Heart left ventricle (tissue), 16 donors: ENCODE results near the gene ATP5PF. TPM values are rescaled to one million over a fixed set of nuclear protein-coding genes. Genes with fewer than 3 reads are reported as not detected.
A peak's percentile ranks its signal among the peaks of the same experiment; 100 is the strongest.

ENCODE experiments used
- ATAC-seq, 4 donors: fragments of 200-7000 bp; cut with Tn5 transposase; one replicate each; pipeline ENCODE4 v1.9.1; 2020 to 2022; ENCODE audit warnings: moderate library complexity in 4 of 4, mild to moderate bottlenecking in 3 of 4, moderate number of reproducible peaks in 1 of 4
- DNase-seq, 5 donors: peaks; one replicate each; pipeline ENCODE4 v3.0.0-alpha.2; 2020
- H3K27ac ChIP-seq, 12 donors: fragments of 200-600 bp; sonication (generic) in 4 of 12; one replicate each; pipeline versions ENCODE4 v1.5.0 to v1.8.0; 2016 to 2022; ENCODE audit warnings: mild to moderate bottlenecking in 2 of 12
- H3K27me3 ChIP-seq, 9 donors: fragments of 200-600 bp; sonication (generic) in 2 of 9; one replicate each; pipeline versions ENCODE4 v1.5.1 to v1.8.0; 2016 to 2022; ENCODE audit warnings: mild to moderate bottlenecking in 3 of 9
- H3K36me3 ChIP-seq, 9 donors: fragments of 200-600 bp; sonication (generic) in 2 of 9; one replicate each; pipeline versions ENCODE4 v1.5.0 to v1.8.0; 2018 to 2022; ENCODE audit warnings: mild to moderate bottlenecking in 2 of 9
- H3K4me1 ChIP-seq, 12 donors: fragments of 200-600 bp; sonication (generic) in 4 of 12; one replicate each; pipeline versions ENCODE4 v1.5.0 to v1.8.0; 2016 to 2022; ENCODE audit warnings: mild to moderate bottlenecking in 3 of 12
- H3K4me3 ChIP-seq, 12 donors: fragments of 200-600 bp; sonication (generic) in 4 of 12; one replicate each; pipeline versions ENCODE4 v1.5.0 to v1.8.0; 2017 to 2022; ENCODE audit warnings: mild to moderate bottlenecking in 9 of 12, moderate library complexity in 4 of 12
- H3K9me3 ChIP-seq, 12 donors: fragments of 200-600 bp; sonication (generic) in 4 of 12; one replicate each; pipeline versions ENCODE4 v1.5.0 to v1.8.0; 2016 to 2022; ENCODE audit warnings: mild to moderate bottlenecking in 1 of 12
- CTCF ChIP-seq, 12 donors: fragments of 200-600 bp; sonication (generic) in 4 of 12; IDR thresholded peaks; one replicate each; pipeline versions ENCODE4 v1.5.0 to v1.8.0; 2018 to 2022; ENCODE audit warnings: antibody characterized with exemption in 12 of 12, mild to moderate bottlenecking in 5 of 12
- POLR2A ChIP-seq, 2 donors: fragments of 450-650 bp; IDR thresholded peaks; one replicate each; pipeline ENCODE4 v1.6.1; 2017; ENCODE audit warnings: antibody characterized with exemption in 2 of 2, mild to moderate bottlenecking in 2 of 2, moderate library complexity in 2 of 2
- WGBS, 4 donors: extraction: QIAGEN DNeasy Blood & Tissue Kit in 2 of 4; methylation state at CpG; one replicate each; pipeline versions ENCODE4 v1.1.5 to v1.1.7; 2013 to 2018; 5-methylcytosine and 5-hydroxymethylcytosine counted together
- intact Hi-C, 10 donors: fragments of 100-400 bp; cut with DNase I; formaldehyde crosslinking; loops; one replicate each; pipeline versions ENCODE4 v1.11.1 to v1.14.2; 2022
- polyA plus RNA-seq, 2 donors: library from polyadenylated mRNA; stranded (reverse); fragments of 200-250 nt; gene quantifications; one replicate each; pipeline ENCODE4 v1.2.3, GENCODE V29; 2013
- total RNA-seq, 9 donors: library from RNA; depleted of rRNA in 2 of 9; stranded (reverse); fragments of >200 nt in 2 of 9; fragmentation: NEBNext Ultra II Directional in 3 of 9; extraction: Animal tissue kit (Norgen Biotek cat#: 25700) in 3 of 9; gene quantifications; one replicate each; pipeline versions ENCODE4 v1.1.0 to v1.2.4, GENCODE V29; 2016 to 2023
- donor health status: ischemic (EF 13 %, LVEDD 7.1; RV severe dilation, severe dysfunction).
- donor health status: healthy with polysubstance abuse.
- donor health status: DM: no; HTN: yes; CAD: no.
- donor health status: DM: no; HTN: no; CAD: no.
- donor health status: ischemic (EF 25% LVEDD 6.9; RV normal size, moderate dysfunction).
- donor health status: ischemic (EF 25% LVEDD 5.7; RV mildly dilated, moderate dysfunction).
- donor health status: healthy.
- donor health status: DM: yes; HTN: yes; CAD: no.
- donor health status: ischemic (EF 35%, LVEDD 5.7; RV mildly dilated, moderate dysfunction).
- donor health status: nonischemic (EF 11% LVEDD 7.7; RV severe dilation, severe dysfunction).
- donor health status: DM: yes; HTN: yes; CAD: no.
- donor health status: PGD.
- donor health status: ischemic (EF 29% LVEDD 5.4; RV normal size, mild dysfunction).
- donor health status: nonischemic (EF 23%, LVEDD 6.1; RV moderate dilation, normal function).

Gene ATP5PF
- total and polyA plus RNA-seq, 11 donors, result 479 to 1,745 (median 688) TPM

GRCh38 chr21:25691976-25692375, 42.7 kb downstream of the ATP5PF start:
- Histone ChIP-seq H3K9me3 (no peaks in the 10 kb centered on the region), H3K27me3 (no peaks in the 10 kb centered on the region), H3K27ac (peak overlapping the region in 1 of 12 donors; percentile 10), H3K4me1 (peaks cover 0 to 27% (median 4%) of the 10 kb centered on the region in 12 donors), H3K36me3 (peaks cover 0 to 42% (median 3%) of the 10 kb centered on the region in 9 donors), H3K4me3 (no peak overlapping the region)
- intact Hi-C loops, result loop anchor here in 1 of 10 donors (5.0 kb wide), 1 partner anchor 50 kb away; no protein-coding TSS in a partner anchor
- DNase-seq (peak in 1 of 5 donors; percentile 32), ATAC-seq (peak in 2 of 4 donors; percentile 50 to 69)
- no peak for TF ChIP-seq POLR2A (IDR thresholded peaks at IDR 0.05)
- TF ChIP-seq CTCF (IDR thresholded peaks at IDR 0.05), result no peak
- 33 to 54% (median 46%) methylated on average over 3 of the region's 3 CpGs for WGBS, 4 donors

GRCh38 chr21:25689226-25689625, 45.5 kb downstream of the ATP5PF start:
- no peak for TF ChIP-seq POLR2A (IDR thresholded peaks at IDR 0.05)
- TF ChIP-seq CTCF (IDR thresholded peaks at IDR 0.05), result no peak
- H3K36me3 ChIP-seq, result peaks cover 0 to 40% (median 3%) of the 10 kb centered on the region in 9 donors
- H3K4me1 ChIP-seq, result peaks cover 0 to 42% (median 8%) of the 10 kb centered on the region in 12 donors
- 52 to 73% (median 60%) methylated on average over 1 of the region's 1 CpG for WGBS, 4 donors
- DNase-seq, result no peak
- no peaks in the 10 kb centered on the region for H3K9me3 ChIP-seq
- intact Hi-C loops, result loop anchor here in 1 of 10 donors (5.0 to 10.0 kb wide), 2 partner anchors 43 to 54 kb away; partner anchors contain the start of genes ATP5PF, GABPA and JAM2
- peak overlapping the region in 9 of 12 donors; percentile 15 to 79 (median 35) for H3K27ac ChIP-seq
- no peak overlapping the region for H3K4me3 ChIP-seq
- ATAC-seq, result no peak
- H3K27me3 ChIP-seq, result no peaks in the 10 kb centered on the region

- no peak for TF ChIP-seq POLR2A (IDR thresholded peaks at IDR 0.05)
- no peak for TF ChIP-seq CTCF (IDR thresholded peaks at IDR 0.05)
- peak in 3 of 4 donors; percentile 59 to 85 (median 68) for ATAC-seq
- 53 to 72% (median 64%) methylated on average over 9 of the region's 9 CpGs for WGBS, 4 donors
- Histone ChIP-seq H3K4me3 (no peak overlapping the region), H3K9me3 (no peaks in the 10 kb centered on the region), H3K4me1 (peaks cover 0 to 42% (median 8%) of the 10 kb centered on the region in 12 donors), H3K27ac (peak overlapping the region in 10 of 12 donors; percentile 35 to 79 (median 64)), H3K27me3 (no peaks in the 10 kb centered on the region), H3K36me3 (peaks cover 0 to 37% (median 3%) of the 10 kb centered on the region in 9 donors)
- no peak for DNase-seq
- intact Hi-C loops, result loop anchor here in 1 of 10 donors (5.0 to 10.0 kb wide), 2 partner anchors 44 to 54 kb away; partner anchors contain the start of genes ATP5PF, GABPA and JAM2
Measured at GRCh38 chr21:25688275-25689155, 46.2 kb downstream of the ATP5PF start.

- TF ChIP-seq CTCF (IDR thresholded peaks at IDR 0.05), result no peak
- TF ChIP-seq POLR2A (IDR thresholded peaks at IDR 0.05), result no peak
- peaks cover 0 to 42% (median 8%) of the 10 kb centered on the region in 12 donors for H3K4me1 ChIP-seq
- H3K9me3 ChIP-seq, result no peaks in the 10 kb centered on the region
- H3K4me3 ChIP-seq, result no peak overlapping the region
- peak overlapping the region; percentile 16 to 79 (median 58) for H3K27ac ChIP-seq
- peak in 2 of 4 donors; percentile 18 to 50 for ATAC-seq
- 69 to 77% (median 74%) methylated on average over 4 of the region's 4 CpGs for WGBS, 4 donors
- intact Hi-C loops, result loop anchor here in 1 of 10 donors (5.0 to 10.0 kb wide), 2 partner anchors 45 to 53 kb away; partner anchors contain the start of genes ATP5PF, GABPA and JAM2
- no peaks in the 10 kb centered on the region for H3K27me3 ChIP-seq
- DNase-seq, result no peak
- peaks cover 0 to 34% (median 3%) of the 10 kb centered on the region in 9 donors for H3K36me3 ChIP-seq
Measured at GRCh38 chr21:25687787-25688186, 46.9 kb downstream of the ATP5PF start.
